CD4-positive, CD25-positive, alpha-beta regulatory T cell (primary cell): ENCODE results near the gene TOMM20. TPM values are rescaled to one million over a fixed set of nuclear protein-coding genes. Genes with fewer than 3 reads are reported as not detected.
A peak's percentile ranks its signal among the peaks of the same experiment; 100 is the strongest.

Experiments
- ATAC-seq, 2 donors: fragments of 150-1000 bp; cut with Tn5 transposase; one replicate each; pipeline ENCODE4 v1.10.0; 2021; ENCODE audit warnings: low read depth in 2 of 2, moderate number of reproducible peaks in 2 of 2, moderate library complexity in 1 of 2
- DNase-seq, 3 donors: peaks; one replicate each; pipeline versions ENCODE4 v3.0.0 to v3.0.0-alpha.2; 2012 to 2022; ENCODE audit warnings: mixed read lengths in 1 of 3
- H3K27ac ChIP-seq: one replicate; pipeline ENCODE4 v1.7.0; 2013; ENCODE audit warnings: mild to moderate bottlenecking, low read length; ENCODE audit not compliant: insufficient read depth, poor library complexity, severe bottlenecking
- H3K27me3 ChIP-seq: one replicate; pipeline ENCODE4 v1.7.0; 2013; ENCODE audit warnings: low read length; ENCODE audit not compliant: control insufficient read depth, insufficient read depth
- H3K36me3 ChIP-seq: one replicate; pipeline ENCODE4 v1.7.0; 2013; ENCODE audit warnings: mild to moderate bottlenecking, low read length, moderate library complexity; ENCODE audit not compliant: control insufficient read depth, insufficient read depth
- H3K4me1 ChIP-seq: 2 replicates; pipeline ENCODE4 v1.7.0; 2013; ENCODE audit warnings: mild to moderate bottlenecking, low read length; ENCODE audit not compliant: insufficient read depth, control insufficient read depth, poor library complexity, severe bottlenecking
- H3K4me3 ChIP-seq: one replicate; pipeline ENCODE4 v1.7.0; 2013; ENCODE audit warnings: low read depth, mild to moderate bottlenecking, low read length, moderate library complexity
- H3K9me3 ChIP-seq, 2 experiments: 1 replicate in 1 of 2; 2 replicates in 1 of 2; pipeline ENCODE4 v1.7.0; 2013; ENCODE audit warnings: low read length in 2 of 2, mild to moderate bottlenecking in 1 of 2, moderate library complexity in 1 of 2; ENCODE audit not compliant: control insufficient read depth in 2 of 2
- H3K27ac Mint-ChIP-seq, 3 donors: one replicate each; pipeline ENCODE4 v1.8.0; 2020 to 2022; ENCODE audit warnings: mild to moderate bottlenecking in 3 of 3, mixed read lengths in 3 of 3, moderate library complexity in 2 of 3
- H3K27me3 Mint-ChIP-seq: one replicate; pipeline ENCODE4 v1.8.0; 2022; ENCODE audit warnings: mild to moderate bottlenecking, mixed read lengths
- H3K36me3 Mint-ChIP-seq: one replicate; pipeline ENCODE4 v1.8.0; 2020; ENCODE audit warnings: mixed read lengths
- H3K4me1 Mint-ChIP-seq, 4 donors: one replicate each; pipeline ENCODE4 v1.8.0; 2020 to 2022; ENCODE audit warnings: mixed read lengths in 4 of 4, mild to moderate bottlenecking in 1 of 4
- H3K4me3 Mint-ChIP-seq, 4 donors: one replicate each; pipeline ENCODE4 v1.8.0; 2020 to 2022; ENCODE audit warnings: mild to moderate bottlenecking in 4 of 4, mixed read lengths in 4 of 4, moderate library complexity in 3 of 4
- H3K9me3 Mint-ChIP-seq, 7 donors: one replicate each; pipeline ENCODE4 v1.8.0; 2020 to 2022; ENCODE audit warnings: mixed read lengths in 7 of 7, mild to moderate bottlenecking in 3 of 7, moderate library complexity in 2 of 7
- polyA plus RNA-seq, 4 donors: library from polyadenylated mRNA; unstranded; fragments of 300-500 nt; fragmentation: Illumina TruSeq; gene quantifications; one replicate each; pipeline ENCODE4 v1.2.3, GENCODE V29; 2021
- total RNA-seq: library from RNA; stranded (reverse); gene quantifications from one replicate; pipeline ENCODE4 v1.2.3, GENCODE V29; 2022

Gene TOMM20
- total RNA-seq (102 TPM), polyA plus RNA-seq (10 to 100 TPM; 50.5 to 67.9 (median 55.2) TPM)

GRCh38 chr1:235128456-235129328, at the start of gene TOMM20:
Gene TOMM20, minus strand, starts transcription at chr1:235128837. Its CDS starts 122 bp downstream, at chr1:235128715.
- H3K27ac Mint-ChIP-seq: peak within 1 kb of the TSS; percentile 98 to 99 (median 99)
- peak within 1 kb of the TSS; percentile 93 for H3K27ac ChIP-seq
- H3K9me3 Mint-ChIP-seq: no peaks in the 10 kb centered on the region
- peak within 1 kb of the TSS; percentile 91 to 99 (median 98) for H3K4me3 Mint-ChIP-seq
- H3K36me3 ChIP-seq: peaks cover 19% of the 10 kb centered on the region
- H3K36me3 Mint-ChIP-seq: peaks cover 16% of the 10 kb centered on the region
- DNase-seq (peak; percentile 92 to 98 (median 96)), ATAC-seq (peak; percentile 94 to 95)
- H3K4me1 Mint-ChIP-seq: peaks cover 18 to 48% (median 33%) of the 10 kb centered on the region in 4 donors
- H3K27me3 Mint-ChIP-seq: peaks cover 5% of the 10 kb centered on the region
- no peaks in the 10 kb centered on the region for H3K9me3 ChIP-seq
- H3K4me1 ChIP-seq: peaks cover 32% of the 10 kb centered on the region
- no peaks in the 10 kb centered on the region for H3K27me3 ChIP-seq
- H3K4me3 ChIP-seq: peak within 1 kb of the TSS; percentile 92

GRCh38 chr1:235176486-235176885, 47.8 kb upstream of the TOMM20 start:
- H3K36me3 ChIP-seq: peaks cover 76% of the 10 kb centered on the region

GRCh38 chr1:235169986-235170385, 41.3 kb upstream of the TOMM20 start:
- H3K27me3 Mint-ChIP-seq: no peaks in the 10 kb centered on the region
- no peak overlapping the region for H3K27ac ChIP-seq
- no peaks in the 10 kb centered on the region for H3K4me1 ChIP-seq
- peaks cover 0 to 3% (median 2%) of the 10 kb centered on the region in 4 donors for H3K4me1 Mint-ChIP-seq
- H3K9me3 Mint-ChIP-seq: no peaks in the 10 kb centered on the region
- no peak overlapping the region for H3K4me3 ChIP-seq
- H3K27ac Mint-ChIP-seq: no peak overlapping the region
- ATAC-seq: no peak
- H3K9me3 ChIP-seq: no peaks in the 10 kb centered on the region
- H3K36me3 Mint-ChIP-seq: peaks cover 30% of the 10 kb centered on the region
- peaks cover 69% of the 10 kb centered on the region for H3K36me3 ChIP-seq
- no peaks in the 10 kb centered on the region for H3K27me3 ChIP-seq
- no peak for DNase-seq
- no peak overlapping the region for H3K4me3 Mint-ChIP-seq

More at GRCh38 chr1:235176486-235176885, 47.8 kb upstream of the TOMM20 start:
- Histone ChIP-seq H3K9me3 (no peaks in the 10 kb centered on the region), H3K4me3 (no peak overlapping the region), H3K4me1 (no peaks in the 10 kb centered on the region), H3K27ac (no peak overlapping the region), H3K27me3 (no peaks in the 10 kb centered on the region)
- DNase-seq (no peak), ATAC-seq (no peak)
- Mint-ChIP-seq H3K4me1 (peaks cover 5 to 12% (median 7%) of the 10 kb centered on the region in 4 donors), H3K9me3 (no peaks in the 10 kb centered on the region), H3K4me3 (no peak overlapping the region), H3K36me3 (peaks cover 41% of the 10 kb centered on the region), H3K27ac (peak overlapping the region in 1 of 3 donors; percentile 82), H3K27me3 (no peaks in the 10 kb centered on the region)

GRCh38 chr1:235168375-235168774, 39.7 kb upstream of the TOMM20 start:
- no peaks in the 10 kb centered on the region for H3K9me3 ChIP-seq
- Mint-ChIP-seq H3K9me3 (peaks cover 0 to 3% (median 0%) of the 10 kb centered on the region in 7 donors), H3K36me3 (peaks cover 23% of the 10 kb centered on the region), H3K27me3 (no peaks in the 10 kb centered on the region), H3K27ac (peak overlapping the region in 1 of 3 donors; percentile 8), H3K4me3 (no peak overlapping the region), H3K4me1 (peaks cover 0 to 3% (median 2%) of the 10 kb centered on the region in 4 donors)
- peaks cover 55% of the 10 kb centered on the region for H3K36me3 ChIP-seq
- H3K4me3 ChIP-seq: no peak overlapping the region
- no peaks in the 10 kb centered on the region for H3K27me3 ChIP-seq
- ATAC-seq (no peak), DNase-seq (no peak)
- no peak overlapping the region for H3K27ac ChIP-seq
- no peaks in the 10 kb centered on the region for H3K4me1 ChIP-seq

- H3K9me3 Mint-ChIP-seq: peaks cover 0 to 3% (median 0%) of the 10 kb centered on the region in 7 donors
- DNase-seq (no peak), ATAC-seq (no peak)
- no peaks in the 10 kb centered on the region for H3K27me3 ChIP-seq
- peak overlapping the region; percentile 98 to 99 (median 98) for H3K27ac Mint-ChIP-seq
- H3K9me3 ChIP-seq: no peaks in the 10 kb centered on the region
- H3K4me1 ChIP-seq: peaks cover 39% of the 10 kb centered on the region
- H3K4me3 ChIP-seq: peak overlapping the region; percentile 97
- peaks cover 19% of the 10 kb centered on the region for H3K36me3 ChIP-seq
- H3K4me1 Mint-ChIP-seq: peaks cover 9 to 28% (median 16%) of the 10 kb centered on the region in 4 donors
- peak overlapping the region; percentile 95 to 99 (median 98) for H3K4me3 Mint-ChIP-seq
- peaks cover 13% of the 10 kb centered on the region for H3K36me3 Mint-ChIP-seq
- peak overlapping the region; percentile 89 for H3K27ac ChIP-seq
- no peaks in the 10 kb centered on the region for H3K27me3 Mint-ChIP-seq
Observed at GRCh38 chr1:235161685-235162327, 33.2 kb upstream of the TOMM20 start.

GRCh38 chr1:235160957-235161684, 32.5 kb upstream of the TOMM20 start, which contains the start of gene RBM34:
Gene RBM34, minus strand, starts transcription at chr1:235161250. Its CDS starts 24 bp downstream, at chr1:235161226.
- H3K27me3 Mint-ChIP-seq: no peaks in the 10 kb centered on the region

GRCh38 chr1:235160383-235160956, 31.8 kb upstream of the TOMM20 start:
- Histone ChIP-seq H3K4me3 (peak overlapping the region; percentile 97), H3K27me3 (no peaks in the 10 kb centered on the region), H3K9me3 (no peaks in the 10 kb centered on the region), H3K36me3 (peaks cover 27% of the 10 kb centered on the region), H3K27ac (peak overlapping the region; percentile 89), H3K4me1 (peaks cover 39% of the 10 kb centered on the region)
- H3K9me3 Mint-ChIP-seq: peaks cover 0 to 3% (median 0%) of the 10 kb centered on the region in 7 donors
- H3K27ac Mint-ChIP-seq: peak overlapping the region; percentile 98 to 99 (median 98)
- DNase-seq (peak in 1 of 3 donors; percentile 87), ATAC-seq (peak; percentile 58 to 62)
- peaks cover 13% of the 10 kb centered on the region for H3K36me3 Mint-ChIP-seq
- no peaks in the 10 kb centered on the region for H3K27me3 Mint-ChIP-seq
- peaks cover 9 to 30% (median 16%) of the 10 kb centered on the region in 4 donors for H3K4me1 Mint-ChIP-seq
- peak overlapping the region; percentile 95 to 99 (median 98) for H3K4me3 Mint-ChIP-seq

More at GRCh38 chr1:235160957-235161684, 32.5 kb upstream of the TOMM20 start, which contains the start of gene RBM34:
- Histone ChIP-seq H3K4me3 (peak within 1 kb of the TSS; percentile 97), H3K27ac (peak within 1 kb of the TSS; percentile 89), H3K4me1 (peaks cover 39% of the 10 kb centered on the region), H3K36me3 (peaks cover 25% of the 10 kb centered on the region), H3K27me3 (no peaks in the 10 kb centered on the region), H3K9me3 (no peaks in the 10 kb centered on the region)
- H3K27ac Mint-ChIP-seq: peak within 1 kb of the TSS; percentile 98 to 99 (median 98)
- DNase-seq (peak; percentile 91 to 93 (median 91)), ATAC-seq (peak; percentile 91 to 92)
- peaks cover 9 to 28% (median 16%) of the 10 kb centered on the region in 4 donors for H3K4me1 Mint-ChIP-seq
- H3K9me3 Mint-ChIP-seq: peaks cover 0 to 3% (median 0%) of the 10 kb centered on the region in 7 donors
- peak within 1 kb of the TSS; percentile 95 to 99 (median 98) for H3K4me3 Mint-ChIP-seq
- H3K36me3 Mint-ChIP-seq: peaks cover 13% of the 10 kb centered on the region
